ENCODE results near the gene MYO3B.

The MYO3B gene

GRCh38 chr2:170157025-170157684 is 20.8 kb upstream of the MYO3B start:
- no peak for DNase-seq (ENCODE audit: low read depth, low spot score)
- TF ChIP-seq FOXP2 (optimal IDR thresholded peaks at IDR 0.05; ENCODE audit: control extremely low read depth, extremely low read length, insufficient read depth) (no peak), EZH2 (IDR thresholded peaks at IDR 0.05) (no peak), POLR2AphosphoS5 (IDR thresholded peaks at IDR 0.05; ENCODE audit: borderline replicate concordance, low read depth, low read length) (no peak)
- Histone ChIP-seq H3K36me3 (ENCODE audit: insufficient read depth, low read length) (no peaks in the 10 kb centered on the region), H3K9me3 (ENCODE audit: low read depth, low read length) (no peaks in the 10 kb centered on the region), H3K27ac (no peak overlapping the region), H3K4me3 (no peak overlapping the region), H3K9ac (ENCODE audit: insufficient read length) (no peak overlapping the region)

- no peak for DNase-seq (ENCODE audit: low read depth, low spot score)
- Histone ChIP-seq H3K36me3 (ENCODE audit: insufficient read depth, low read length) (no peaks in the 10 kb centered on the region), H3K9me3 (ENCODE audit: low read depth, low read length) (no peaks in the 10 kb centered on the region), H3K9ac (ENCODE audit: insufficient read length) (no peak overlapping the region), H3K4me3 (no peak overlapping the region), H3K27ac (no peak overlapping the region)
- TF ChIP-seq FOXP2 (optimal IDR thresholded peaks at IDR 0.05; ENCODE audit: control extremely low read depth, extremely low read length, insufficient read depth): no peak
- TF ChIP-seq EZH2 (IDR thresholded peaks at IDR 0.05): no peak
- no peak for TF ChIP-seq POLR2AphosphoS5 (IDR thresholded peaks at IDR 0.05; ENCODE audit: borderline replicate concordance, low read depth, low read length)
Observed at GRCh38 chr2:170159060-170159459, 18.9 kb upstream of the MYO3B start.

- no peak overlapping the region for H3K9ac ChIP-seq (ENCODE audit: insufficient read length)
- H3K27ac ChIP-seq: no peak overlapping the region
- no peak for TF ChIP-seq EZH2 (IDR thresholded peaks at IDR 0.05)
- no peak for TF ChIP-seq FOXP2 (optimal IDR thresholded peaks at IDR 0.05; ENCODE audit: control extremely low read depth, extremely low read length, insufficient read depth)
- TF ChIP-seq POLR2AphosphoS5 (IDR thresholded peaks at IDR 0.05; ENCODE audit: borderline replicate concordance, low read depth, low read length): no peak
- no peaks in the 10 kb centered on the region for H3K36me3 ChIP-seq (ENCODE audit: insufficient read depth, low read length)
- DNase-seq (ENCODE audit: low read depth, low spot score): no peak
- H3K9me3 ChIP-seq (ENCODE audit: low read depth, low read length): no peaks in the 10 kb centered on the region
- H3K4me3 ChIP-seq: no peak overlapping the region
Observed at GRCh38 chr2:170161516-170162270, 16.3 kb upstream of the MYO3B start.

GRCh38 chr2:170162271-170162632 is 15.7 kb upstream of the MYO3B start:
- Histone ChIP-seq H3K36me3 (ENCODE audit: insufficient read depth, low read length) (no peaks in the 10 kb centered on the region), H3K27ac (no peak overlapping the region), H3K4me3 (no peak overlapping the region), H3K9me3 (ENCODE audit: low read depth, low read length) (no peaks in the 10 kb centered on the region), H3K9ac (ENCODE audit: insufficient read length) (no peak overlapping the region)
- DNase-seq (ENCODE audit: low read depth, low spot score): no peak
- no peak for TF ChIP-seq POLR2AphosphoS5 (IDR thresholded peaks at IDR 0.05; ENCODE audit: borderline replicate concordance, low read depth, low read length)
- TF ChIP-seq FOXP2 (optimal IDR thresholded peaks at IDR 0.05; ENCODE audit: control extremely low read depth, extremely low read length, insufficient read depth): no peak
- no peak for TF ChIP-seq EZH2 (IDR thresholded peaks at IDR 0.05)

GRCh38 chr2:170163411-170164065 is 14.4 kb upstream of the MYO3B start:
- DNase-seq (ENCODE audit: low read depth, low spot score): no peak
- TF ChIP-seq EZH2 (IDR thresholded peaks at IDR 0.05) (no peak), FOXP2 (optimal IDR thresholded peaks at IDR 0.05; ENCODE audit: control extremely low read depth, extremely low read length, insufficient read depth) (no peak)
- H3K36me3 ChIP-seq (ENCODE audit: insufficient read depth, low read length): no peaks in the 10 kb centered on the region

GRCh38 chr2:170165129-170165528 is 12.8 kb upstream of the MYO3B start:
- Histone ChIP-seq H3K4me3 (no peak overlapping the region), H3K27ac (no peak overlapping the region), H3K9ac (ENCODE audit: insufficient read length) (no peak overlapping the region), H3K36me3 (ENCODE audit: insufficient read depth, low read length) (no peaks in the 10 kb centered on the region), H3K9me3 (ENCODE audit: low read depth, low read length) (no peaks in the 10 kb centered on the region)
- DNase-seq (ENCODE audit: low read depth, low spot score): no peak
- TF ChIP-seq POLR2AphosphoS5 (IDR thresholded peaks at IDR 0.05; ENCODE audit: borderline replicate concordance, low read depth, low read length): no peak
- no peak for TF ChIP-seq FOXP2 (optimal IDR thresholded peaks at IDR 0.05; ENCODE audit: control extremely low read depth, extremely low read length, insufficient read depth)
- no peak for TF ChIP-seq EZH2 (IDR thresholded peaks at IDR 0.05)

More at GRCh38 chr2:170163411-170164065, 14.4 kb upstream of the MYO3B start:
- Histone ChIP-seq H3K9me3 (ENCODE audit: low read depth, low read length) (no peaks in the 10 kb centered on the region), H3K4me3 (no peak overlapping the region), H3K27ac (no peak overlapping the region), H3K9ac (ENCODE audit: insufficient read length) (no peak overlapping the region)

GRCh38 chr2:170166735-170167134 is 11.2 kb upstream of the MYO3B start:
- Histone ChIP-seq H3K27ac (no peak overlapping the region), H3K9me3 (ENCODE audit: low read depth, low read length) (no peaks in the 10 kb centered on the region), H3K9ac (ENCODE audit: insufficient read length) (no peak overlapping the region), H3K36me3 (ENCODE audit: insufficient read depth, low read length) (no peaks in the 10 kb centered on the region), H3K4me3 (no peak overlapping the region)
- no peak for DNase-seq (ENCODE audit: low read depth, low spot score)
- TF ChIP-seq FOXP2 (optimal IDR thresholded peaks at IDR 0.05; ENCODE audit: control extremely low read depth, extremely low read length, insufficient read depth): no peak
- TF ChIP-seq EZH2 (IDR thresholded peaks at IDR 0.05): no peak
- TF ChIP-seq POLR2AphosphoS5 (IDR thresholded peaks at IDR 0.05; ENCODE audit: borderline replicate concordance, low read depth, low read length): no peak

GRCh38 chr2:170170281-170171040 is 7.5 kb upstream of the MYO3B start:
- TF ChIP-seq POLR2AphosphoS5 (IDR thresholded peaks at IDR 0.05; ENCODE audit: borderline replicate concordance, low read depth, low read length) (no peak), FOXP2 (optimal IDR thresholded peaks at IDR 0.05; ENCODE audit: control extremely low read depth, extremely low read length, insufficient read depth) (no peak), EZH2 (IDR thresholded peaks at IDR 0.05) (no peak)
- Histone ChIP-seq H3K4me3 (no peak overlapping the region), H3K9ac (ENCODE audit: insufficient read length) (no peak overlapping the region), H3K9me3 (ENCODE audit: low read depth, low read length) (no peaks in the 10 kb centered on the region), H3K27ac (no peak overlapping the region), H3K36me3 (ENCODE audit: insufficient read depth, low read length) (no peaks in the 10 kb centered on the region)
- no peak for DNase-seq (ENCODE audit: low read depth, low spot score)
